Endothelial cell of umbilical vein (primary cell): ENCODE measurements around the gene HDAC11.

Experiments
- CTCF ChIP-seq, 2 donors: IDR thresholded peaks; 1 replicate in 1 of 2; 2 replicates in 1 of 2; pipeline ENCODE4 v1.5.1; 2011; ENCODE audit warnings: low read length in 2 of 2, mild to moderate bottlenecking in 2 of 2, moderate library complexity in 2 of 2, control low read depth in 1 of 2, inconsistent platforms in 1 of 2, low read depth in 1 of 2; ENCODE audit not compliant: insufficient read depth in 1 of 2; ENCODE audit errors: extremely low read depth in 1 of 2
- EZH2 ChIP-seq: IDR thresholded peaks from 2 replicates; pipeline ENCODE4 v1.6.1; 2012; ENCODE audit warnings: borderline replicate concordance, low read depth, mild to moderate bottlenecking, moderate library complexity, low read length, inconsistent platforms; ENCODE audit not compliant: severe bottlenecking
- POLR2A ChIP-seq: IDR thresholded peaks from 2 replicates; pipeline ENCODE4 v1.6.1; 2012; ENCODE audit warnings: low read depth, mild to moderate bottlenecking, control low read depth, low read length

GRCh38 chr3:13546667-13547171 lies 66.6 kb downstream of the HDAC11 start:
- TF ChIP-seq EZH2 = no peak
- no peak for TF ChIP-seq CTCF (IDR thresholded peaks at IDR 0.05; ENCODE audit: extremely low read depth in 1 of 2, insufficient read depth in 1 of 2, low read depth in 1 of 2, low read length in 2 of 2)
- no peak for TF ChIP-seq POLR2A
